Activated CD4-positive, alpha-beta memory T cell treated with anti-CD3 and anti-CD28 coated beads, Interleukin-2, amount 10 ng/mL, durations not matched to agents 7 days and 5 days (primary cell): Measurements from ENCODE around the gene ZBTB40. TPM values are rescaled to one million over a fixed set of nuclear protein-coding genes. Genes with fewer than 3 reads are reported as not detected.

Experiments
- CTCF ChIA-PET: fragments of 350-600 bp; sonication (Branson Sonifier 250); formaldehyde crosslinking; loops from one replicate; lab custom pipeline; 2021; ENCODE audit warnings: antibody characterized with exemption, inconsistent platforms; lab: Charles Lee
- POLR2A ChIA-PET: fragments of 350-600 bp; sonication (Branson Sonifier 250); formaldehyde crosslinking; loops from one replicate; lab custom pipeline; 2021; ENCODE audit warnings: antibody characterized with exemption; lab: Charles Lee
- DNase-seq: peaks from one replicate; pipeline ENCODE4 v3.0.0-alpha.2; 2020
- H3K27ac Mint-ChIP-seq: one replicate; pipeline ENCODE4 v1.8.0; 2021; ENCODE audit warnings: mild to moderate bottlenecking, mixed read lengths
- H3K27me3 Mint-ChIP-seq: one replicate; pipeline ENCODE4 v1.8.0; 2021; ENCODE audit warnings: mixed read lengths
- H3K36me3 Mint-ChIP-seq: one replicate; pipeline ENCODE4 v1.8.0; 2021; ENCODE audit warnings: low read depth, mixed read lengths
- H3K4me1 Mint-ChIP-seq: one replicate; pipeline ENCODE4 v1.8.0; 2021; ENCODE audit warnings: mixed read lengths
- H3K4me3 Mint-ChIP-seq: one replicate; pipeline ENCODE4 v1.8.0; 2021; ENCODE audit warnings: mild to moderate bottlenecking, mixed read lengths
- H3K9me3 Mint-ChIP-seq: one replicate; pipeline ENCODE4 v1.8.0; 2021; ENCODE audit warnings: mixed read lengths
- total RNA-seq, 2 experiments: library from RNA; stranded (reverse); gene quantifications; one replicate each; pipeline ENCODE4 v1.2.3, GENCODE V29; 2021

The ZBTB40 gene, protein sequence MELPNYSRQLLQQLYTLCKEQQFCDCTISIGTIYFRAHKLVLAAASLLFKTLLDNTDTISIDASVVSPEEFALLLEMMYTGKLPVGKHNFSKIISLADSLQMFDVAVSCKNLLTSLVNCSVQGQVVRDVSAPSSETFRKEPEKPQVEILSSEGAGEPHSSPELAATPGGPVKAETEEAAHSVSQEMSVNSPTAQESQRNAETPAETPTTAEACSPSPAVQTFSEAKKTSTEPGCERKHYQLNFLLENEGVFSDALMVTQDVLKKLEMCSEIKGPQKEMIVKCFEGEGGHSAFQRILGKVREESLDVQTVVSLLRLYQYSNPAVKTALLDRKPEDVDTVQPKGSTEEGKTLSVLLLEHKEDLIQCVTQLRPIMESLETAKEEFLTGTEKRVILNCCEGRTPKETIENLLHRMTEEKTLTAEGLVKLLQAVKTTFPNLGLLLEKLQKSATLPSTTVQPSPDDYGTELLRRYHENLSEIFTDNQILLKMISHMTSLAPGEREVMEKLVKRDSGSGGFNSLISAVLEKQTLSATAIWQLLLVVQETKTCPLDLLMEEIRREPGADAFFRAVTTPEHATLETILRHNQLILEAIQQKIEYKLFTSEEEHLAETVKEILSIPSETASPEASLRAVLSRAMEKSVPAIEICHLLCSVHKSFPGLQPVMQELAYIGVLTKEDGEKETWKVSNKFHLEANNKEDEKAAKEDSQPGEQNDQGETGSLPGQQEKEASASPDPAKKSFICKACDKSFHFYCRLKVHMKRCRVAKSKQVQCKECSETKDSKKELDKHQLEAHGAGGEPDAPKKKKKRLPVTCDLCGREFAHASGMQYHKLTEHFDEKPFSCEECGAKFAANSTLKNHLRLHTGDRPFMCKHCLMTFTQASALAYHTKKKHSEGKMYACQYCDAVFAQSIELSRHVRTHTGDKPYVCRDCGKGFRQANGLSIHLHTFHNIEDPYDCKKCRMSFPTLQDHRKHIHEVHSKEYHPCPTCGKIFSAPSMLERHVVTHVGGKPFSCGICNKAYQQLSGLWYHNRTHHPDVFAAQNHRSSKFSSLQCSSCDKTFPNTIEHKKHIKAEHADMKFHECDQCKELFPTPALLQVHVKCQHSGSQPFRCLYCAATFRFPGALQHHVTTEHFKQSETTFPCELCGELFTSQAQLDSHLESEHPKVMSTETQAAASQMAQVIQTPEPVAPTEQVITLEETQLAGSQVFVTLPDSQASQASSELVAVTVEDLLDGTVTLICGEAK
- total RNA-seq, result 10 to 100 TPM; 15.2 to 15.3 TPM

DNA sequence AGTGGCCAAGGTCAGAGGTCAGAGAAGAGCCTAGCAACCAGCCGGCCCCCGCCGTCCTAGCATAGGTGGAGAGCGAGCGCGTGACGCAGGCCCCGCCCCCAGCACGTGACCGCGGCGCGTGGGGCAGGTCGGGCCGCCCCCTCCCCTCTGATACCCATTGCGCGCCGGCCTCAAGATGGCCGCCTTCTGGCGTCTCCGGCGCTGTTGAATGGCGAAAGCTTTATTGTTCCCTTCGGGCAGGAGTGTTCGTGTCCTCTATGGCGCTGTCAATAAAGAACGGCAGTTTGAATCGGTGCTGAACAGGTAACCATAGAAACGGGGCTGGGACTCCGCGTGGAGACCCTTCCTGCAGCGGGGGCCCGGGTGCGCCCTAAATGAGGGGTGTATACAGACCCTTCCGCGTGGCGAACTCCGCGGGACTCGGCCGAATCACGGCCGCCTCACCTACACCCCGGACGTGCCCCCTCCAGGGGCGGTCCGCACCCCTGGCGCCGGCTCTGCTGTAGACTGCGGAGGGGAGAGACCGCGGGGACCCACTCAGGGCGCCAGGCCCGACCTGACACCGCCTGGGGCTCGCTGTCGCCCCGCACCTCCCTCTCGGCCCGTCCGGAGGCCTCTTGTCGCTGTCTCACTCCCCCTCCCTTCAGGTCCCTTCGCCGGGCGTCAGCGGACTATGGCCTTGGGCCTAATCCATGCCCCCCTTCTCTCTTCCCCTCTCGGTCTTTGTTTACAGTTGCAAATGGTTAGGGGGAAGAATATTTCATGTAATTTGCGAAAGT lies at the start of gene ZBTB40:
TSS of gene ZBTB40 (plus strand) at position 150 of the 779 bp plus-strand sequence. CDS start 38,098 bp downstream, outside the sequence.
- CTCF ChIA-PET, result interaction anchor here (0.6 to 1.3 kb wide), 2 partner anchors 20 to 480 kb away, joined by 3 to 5 read pairs; no protein-coding TSS in a partner anchor
- peak within 1 kb of the TSS; percentile 79 for H3K27ac Mint-ChIP-seq
- peak within 1 kb of the TSS; percentile 91 for H3K4me3 Mint-ChIP-seq
- peaks cover 9% of the 10 kb centered on the region for H3K36me3 Mint-ChIP-seq
- POLR2A ChIA-PET, result interaction anchor here (1.0 to 1.3 kb wide), 2 partner anchors 12 to 427 kb away, joined by 3 to 4 read pairs; no protein-coding TSS in a partner anchor
- peak; percentile 96 for DNase-seq
- peaks cover 4% of the 10 kb centered on the region for H3K9me3 Mint-ChIP-seq
- H3K27me3 Mint-ChIP-seq, result peaks cover 3% of the 10 kb centered on the region
- peaks cover 18% of the 10 kb centered on the region for H3K4me1 Mint-ChIP-seq

DNA sequence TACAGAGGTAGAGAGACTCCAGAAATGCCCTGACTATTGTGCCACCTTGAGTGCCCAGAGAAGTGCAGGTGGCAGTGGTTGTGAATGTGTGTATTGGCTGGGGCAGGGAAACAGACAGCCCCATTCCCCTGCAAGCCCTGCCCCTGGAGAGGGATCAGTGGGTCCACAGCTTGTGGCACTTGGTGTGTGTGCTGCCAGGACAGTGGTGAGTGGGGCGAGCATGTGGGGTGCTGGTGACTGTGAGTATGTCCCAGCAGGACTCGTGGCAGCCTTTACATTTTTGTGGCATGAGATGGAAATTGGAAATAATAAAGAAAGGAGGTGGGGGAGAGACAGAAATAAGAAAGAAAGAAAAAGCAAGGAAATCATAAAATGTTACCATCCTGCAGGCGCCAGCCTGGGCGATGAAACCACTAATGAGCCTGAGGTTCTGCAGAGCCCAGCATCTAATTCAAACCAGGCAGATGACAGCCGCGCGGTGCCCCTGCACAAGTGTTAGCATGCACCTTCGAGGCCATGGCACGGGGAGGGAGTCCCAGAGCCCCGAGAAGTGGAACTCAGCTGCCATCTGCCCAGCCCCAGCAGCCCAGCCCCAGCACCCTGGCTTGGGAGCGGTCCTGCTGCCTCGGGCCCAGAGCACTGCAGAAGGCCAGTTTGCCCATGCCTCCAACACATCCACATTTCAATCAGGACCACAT lies 49.1 kb upstream of the ZBTB40 start:
- Mint-ChIP-seq H3K27ac (no peak overlapping the region), H3K9me3 (no peaks in the 10 kb centered on the region), H3K4me3 (no peak overlapping the region), H3K27me3 (peaks cover 60% of the 10 kb centered on the region), H3K4me1 (peaks cover 8% of the 10 kb centered on the region), H3K36me3 (no peaks in the 10 kb centered on the region)
- POLR2A ChIA-PET, result no interaction called here
- no peak for DNase-seq
- CTCF ChIA-PET, result no interaction called here

DNA sequence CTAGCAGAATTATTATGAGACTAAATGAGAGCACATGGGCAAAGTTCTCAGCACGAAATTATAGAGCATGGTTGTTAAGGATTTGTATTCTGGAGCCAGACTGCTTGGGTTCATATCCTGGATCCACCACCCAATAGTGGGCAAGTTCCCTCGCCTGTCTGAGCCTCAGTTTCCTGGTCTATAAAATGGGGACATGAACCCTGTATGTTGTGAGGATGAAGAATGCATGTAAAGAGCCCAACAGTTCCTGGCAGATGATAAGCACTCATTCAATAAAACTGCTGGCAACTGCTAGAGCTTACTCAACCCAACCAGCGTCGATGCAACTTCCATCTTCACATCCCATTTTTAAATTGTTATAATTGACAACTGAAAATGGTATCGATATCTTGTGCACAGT lies 47.2 kb upstream of the ZBTB40 start:
- Mint-ChIP-seq H3K27ac (no peak overlapping the region), H3K27me3 (peaks cover 42% of the 10 kb centered on the region), H3K9me3 (no peaks in the 10 kb centered on the region), H3K4me3 (no peak overlapping the region), H3K36me3 (no peaks in the 10 kb centered on the region), H3K4me1 (no peaks in the 10 kb centered on the region)
- no peak for DNase-seq
- POLR2A ChIA-PET, result no interaction called here
- CTCF ChIA-PET, result no interaction called here

DNA sequence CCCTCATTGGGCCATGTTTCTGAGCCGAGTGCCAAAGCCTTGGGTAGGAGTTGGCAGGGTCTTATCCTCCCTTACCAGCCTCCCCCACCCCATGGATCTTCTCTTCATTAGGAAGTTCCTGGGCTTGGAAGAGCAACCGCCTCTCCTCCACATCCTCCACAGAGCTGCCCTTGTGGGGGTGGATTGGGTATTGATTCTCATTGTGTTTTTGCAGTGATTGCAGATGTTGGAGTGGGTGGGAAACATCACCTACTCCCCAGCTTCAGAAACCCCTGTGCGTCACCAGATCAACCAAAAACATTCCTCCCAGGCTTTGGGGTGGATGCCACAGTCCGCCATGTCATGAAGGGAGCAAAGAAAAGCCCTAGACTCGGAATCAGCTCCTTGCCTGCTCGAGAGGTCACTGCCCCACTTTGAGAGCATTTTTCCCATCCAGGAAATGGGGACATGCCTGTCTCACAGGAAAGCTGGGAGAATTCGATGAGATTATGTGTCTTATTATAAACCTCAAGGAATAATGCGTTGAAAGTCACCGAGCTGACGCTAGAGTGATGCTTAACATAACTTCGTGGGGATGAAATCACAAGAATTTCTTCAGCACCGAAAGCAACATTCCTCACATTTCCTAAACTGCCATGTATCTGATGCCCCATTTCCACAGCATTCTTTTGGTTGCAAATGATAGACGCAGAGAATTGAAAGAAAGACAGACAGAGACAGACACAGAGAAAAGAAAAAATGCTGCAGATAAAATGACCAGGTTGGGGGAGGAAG lies 44.7 kb upstream of the ZBTB40 start:
- peaks cover 29% of the 10 kb centered on the region for H3K27me3 Mint-ChIP-seq
- H3K4me1 Mint-ChIP-seq, result no peaks in the 10 kb centered on the region
- ChIA-PET POLR2A (no interaction called here), CTCF (no interaction called here)
- DNase-seq, result no peak
- H3K4me3 Mint-ChIP-seq, result no peak overlapping the region
- no peaks in the 10 kb centered on the region for H3K36me3 Mint-ChIP-seq
- no peak overlapping the region for H3K27ac Mint-ChIP-seq
- no peaks in the 10 kb centered on the region for H3K9me3 Mint-ChIP-seq

DNA sequence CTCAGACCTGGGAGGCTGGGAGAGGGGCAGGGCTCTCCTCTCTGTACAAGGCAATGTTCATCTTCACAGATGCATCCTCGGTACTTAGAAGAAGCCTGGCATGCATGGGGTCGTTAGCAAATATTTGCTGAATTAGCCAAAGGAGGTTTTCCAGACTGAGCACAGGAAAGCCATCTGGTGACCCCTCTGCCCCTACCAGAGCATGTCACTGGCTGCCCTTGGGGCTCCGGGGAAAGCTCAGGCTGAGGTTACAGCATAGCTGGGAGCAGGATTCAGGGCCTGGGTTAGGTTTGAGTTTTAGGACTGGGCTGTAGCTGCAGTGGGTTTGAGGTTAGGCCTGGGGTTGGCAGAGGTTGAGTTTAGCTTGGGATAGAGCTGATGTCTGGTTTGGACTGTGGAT lies 43.4 kb upstream of the ZBTB40 start:
- Mint-ChIP-seq H3K36me3 (no peaks in the 10 kb centered on the region), H3K4me3 (no peak overlapping the region), H3K4me1 (no peaks in the 10 kb centered on the region), H3K27me3 (peaks cover 22% of the 10 kb centered on the region), H3K27ac (no peak overlapping the region), H3K9me3 (no peaks in the 10 kb centered on the region)
- CTCF ChIA-PET, result interaction anchor here (1.2 kb wide), 1 partner anchor 8 kb away, joined by 4 read pairs; no protein-coding TSS in a partner anchor
- POLR2A ChIA-PET, result no interaction called here
- DNase-seq, result no peak

DNA sequence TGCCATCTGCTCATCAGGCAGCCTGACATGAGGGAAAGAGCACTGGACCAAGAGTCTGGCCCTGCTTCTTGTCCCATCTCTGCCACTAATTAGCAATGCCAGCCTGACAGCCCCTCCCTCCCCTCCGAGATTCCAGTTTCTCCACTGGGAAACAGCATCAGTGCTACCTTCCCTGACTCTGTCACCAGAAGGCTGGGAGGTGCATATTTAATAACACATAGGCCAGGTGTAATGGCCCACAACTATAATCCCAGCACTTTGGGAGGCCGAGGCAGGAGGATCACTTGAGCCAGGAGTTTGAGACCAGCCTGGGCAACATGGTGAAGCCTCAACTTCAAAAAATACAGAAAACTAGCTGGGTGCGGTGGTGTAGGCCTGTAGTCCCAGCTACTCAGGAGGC lies 41.2 kb upstream of the ZBTB40 start:
- DNase-seq, result no peak
- H3K9me3 Mint-ChIP-seq, result no peaks in the 10 kb centered on the region
- POLR2A ChIA-PET, result no interaction called here
- no peak overlapping the region for H3K4me3 Mint-ChIP-seq
- no peaks in the 10 kb centered on the region for H3K36me3 Mint-ChIP-seq
- no peak overlapping the region for H3K27ac Mint-ChIP-seq
- H3K4me1 Mint-ChIP-seq, result no peaks in the 10 kb centered on the region
- CTCF ChIA-PET, result no interaction called here
- peaks cover 8% of the 10 kb centered on the region for H3K27me3 Mint-ChIP-seq

DNA sequence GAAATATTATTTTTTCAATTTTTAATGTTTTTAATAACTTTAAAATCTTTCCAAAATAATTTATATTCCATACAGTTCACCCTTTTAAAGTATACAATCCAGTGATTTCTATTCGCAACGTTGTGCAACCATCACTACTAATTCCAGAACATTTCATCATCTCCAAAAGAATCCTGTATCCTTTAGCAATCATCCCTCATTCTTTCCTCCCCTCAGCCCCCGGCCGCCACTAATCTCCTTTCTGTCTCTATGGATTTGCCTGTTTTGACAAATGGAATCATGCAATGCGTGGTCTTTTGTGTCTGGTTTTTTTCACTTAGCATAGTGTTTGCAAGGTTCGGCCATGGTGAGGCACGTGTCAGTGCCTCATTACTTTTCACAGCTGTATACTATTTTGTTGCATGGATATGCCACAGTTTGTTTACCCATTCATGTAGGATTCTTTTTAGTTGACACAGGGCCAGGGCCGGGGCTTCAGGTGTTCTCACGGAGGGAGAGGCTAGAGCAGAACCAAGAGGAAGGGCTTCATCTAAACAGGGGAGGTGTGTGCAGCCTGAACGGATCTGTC lies 40.6 kb upstream of the ZBTB40 start:
- Mint-ChIP-seq H3K9me3 (no peaks in the 10 kb centered on the region), H3K27me3 (peaks cover 10% of the 10 kb centered on the region), H3K4me3 (no peak overlapping the region), H3K27ac (no peak overlapping the region), H3K36me3 (no peaks in the 10 kb centered on the region), H3K4me1 (no peaks in the 10 kb centered on the region)
- POLR2A ChIA-PET, result no interaction called here
- CTCF ChIA-PET, result no interaction called here
- DNase-seq, result no peak

DNA sequence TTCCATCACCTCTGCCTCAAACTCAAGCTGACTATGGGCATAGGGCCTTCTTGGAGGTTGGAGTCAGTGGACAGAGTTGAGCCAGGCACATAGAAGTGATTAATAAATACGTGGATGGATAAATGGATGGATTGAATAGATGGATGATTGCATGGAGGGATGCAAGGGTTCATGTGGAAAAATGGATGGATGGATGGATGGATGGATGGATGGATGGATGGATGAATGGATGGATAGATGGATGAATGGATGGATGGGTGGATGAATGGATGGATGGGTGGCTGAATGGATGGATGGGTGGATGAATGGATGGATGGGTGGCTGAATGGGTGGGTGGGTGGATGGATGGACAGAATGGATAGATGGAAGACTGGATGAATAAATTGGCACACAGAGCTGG lies 40.1 kb upstream of the ZBTB40 start:
- Mint-ChIP-seq H3K4me1 (no peaks in the 10 kb centered on the region), H3K9me3 (no peaks in the 10 kb centered on the region), H3K4me3 (no peak overlapping the region), H3K27ac (no peak overlapping the region), H3K27me3 (peaks cover 10% of the 10 kb centered on the region), H3K36me3 (no peaks in the 10 kb centered on the region)
- no peak for DNase-seq
- CTCF ChIA-PET, result no interaction called here
- POLR2A ChIA-PET, result no interaction called here

DNA sequence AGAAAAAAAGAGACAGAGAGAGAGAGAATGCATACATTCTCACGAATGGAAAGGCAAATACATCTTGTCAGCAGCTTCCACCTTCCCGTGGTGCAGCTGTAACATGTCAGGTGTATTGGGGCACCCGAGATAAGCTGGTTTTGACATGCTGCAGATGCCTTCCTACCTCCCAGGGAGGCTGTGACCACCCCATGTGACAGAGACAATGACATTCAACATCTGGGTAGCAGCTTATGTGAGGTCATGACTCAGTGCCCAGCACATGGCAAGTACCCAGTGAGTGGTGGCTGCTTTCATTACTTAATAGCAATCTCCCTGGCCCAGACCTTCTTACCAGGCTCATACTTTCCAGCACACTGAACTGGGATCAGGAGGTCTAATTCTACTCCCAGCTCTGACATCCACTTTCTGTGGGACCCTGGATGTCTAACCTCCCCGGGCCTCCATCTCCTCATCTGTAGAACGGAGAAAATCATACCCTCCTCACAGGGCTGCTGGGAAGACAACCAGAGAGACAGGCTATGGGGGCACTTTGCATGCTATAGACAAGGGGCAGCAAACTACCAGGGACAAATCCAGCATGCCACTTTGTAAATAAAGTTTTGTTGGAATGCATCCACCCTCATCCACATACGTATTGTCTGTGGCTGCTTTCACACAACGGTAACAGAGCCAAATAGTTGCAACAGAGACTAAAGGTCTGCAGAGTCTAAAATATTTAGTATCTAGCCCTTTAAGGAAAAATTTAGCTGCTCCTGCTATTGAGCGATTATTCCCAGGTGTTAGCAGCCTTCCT lies 38.5 kb upstream of the ZBTB40 start:
- DNase-seq, result no peak
- H3K4me3 Mint-ChIP-seq, result no peak overlapping the region
- no peaks in the 10 kb centered on the region for H3K9me3 Mint-ChIP-seq
- ChIA-PET CTCF (no interaction called here), POLR2A (no interaction called here)
- peaks cover 9% of the 10 kb centered on the region for H3K27me3 Mint-ChIP-seq
- H3K36me3 Mint-ChIP-seq, result no peaks in the 10 kb centered on the region
- no peak overlapping the region for H3K27ac Mint-ChIP-seq
- no peaks in the 10 kb centered on the region for H3K4me1 Mint-ChIP-seq

DNA sequence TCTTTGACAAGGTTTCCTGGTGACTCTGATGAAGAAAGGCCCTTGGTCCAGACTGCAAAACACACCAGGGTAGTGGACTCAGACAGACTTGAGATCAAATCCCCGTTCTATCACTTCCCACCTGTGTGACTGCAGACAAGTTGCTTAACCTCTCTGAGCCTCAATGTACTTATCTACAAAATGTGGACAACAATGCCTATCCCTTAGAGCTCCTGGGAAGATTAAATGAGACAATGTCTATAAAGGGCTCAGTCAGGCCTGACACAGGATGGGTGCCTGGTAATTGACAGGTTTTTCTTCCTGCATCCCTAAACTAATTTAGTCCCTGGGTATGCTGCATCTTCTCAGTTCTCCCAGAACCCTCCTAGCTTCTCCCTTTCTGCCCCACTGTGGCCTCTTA lies 37.9 kb upstream of the ZBTB40 start:
- H3K36me3 Mint-ChIP-seq, result no peaks in the 10 kb centered on the region
- H3K27me3 Mint-ChIP-seq, result peaks cover 15% of the 10 kb centered on the region
- no peak for DNase-seq
- no peak overlapping the region for H3K27ac Mint-ChIP-seq
- H3K9me3 Mint-ChIP-seq, result no peaks in the 10 kb centered on the region
- H3K4me3 Mint-ChIP-seq, result no peak overlapping the region
- no peaks in the 10 kb centered on the region for H3K4me1 Mint-ChIP-seq
- ChIA-PET POLR2A (no interaction called here), CTCF (interaction anchor here (0.6 kb wide), 1 partner anchor 304 kb away, joined by 3 read pairs; no protein-coding TSS in a partner anchor)
